HG02678 (cell line): ENCODE results near the gene KRT85.

Experiments
- ATAC-seq: cut with Tn5 transposase; IDR thresholded peaks from one replicate; pipeline ENCODE4 v1.9.1; 2021; ENCODE audit warnings: mild to moderate bottlenecking, moderate library complexity; ENCODE audit not compliant: unreplicated experiment

The KRT85 gene

DNA sequence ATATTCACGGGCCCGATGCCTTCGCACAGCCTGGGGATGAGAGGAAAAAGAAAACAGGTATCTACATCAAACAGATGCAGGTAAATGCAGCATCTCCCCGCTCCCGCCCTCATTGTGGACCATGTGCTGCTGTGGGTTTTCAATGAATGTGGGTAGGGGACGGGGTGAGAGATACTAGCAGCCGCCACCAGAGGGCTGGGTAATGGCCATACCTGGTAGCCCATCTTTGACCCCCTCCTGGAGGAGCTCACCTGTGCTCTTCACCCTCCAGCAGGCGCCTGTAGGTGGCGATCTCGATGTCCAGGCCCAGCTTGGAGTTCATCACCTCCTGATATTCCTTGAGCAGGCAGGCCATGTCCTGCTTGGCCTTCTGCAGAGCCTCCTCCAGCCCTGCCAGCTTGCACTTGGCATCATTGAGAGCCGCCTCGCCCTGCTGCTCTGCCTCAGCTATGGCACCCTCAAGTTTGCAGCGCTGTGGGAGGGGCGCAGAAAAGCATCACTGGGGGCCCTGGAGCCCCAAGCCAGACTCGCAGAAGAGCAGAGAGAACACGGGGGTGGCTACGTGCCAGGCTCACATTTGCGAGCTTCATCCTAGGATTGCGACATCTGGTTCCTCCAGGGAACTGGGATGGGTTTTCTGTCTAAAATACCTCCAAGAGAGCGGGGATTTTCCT is 28.6 kb upstream of the KRT85 start:
- ATAC-seq = no peak

DNA sequence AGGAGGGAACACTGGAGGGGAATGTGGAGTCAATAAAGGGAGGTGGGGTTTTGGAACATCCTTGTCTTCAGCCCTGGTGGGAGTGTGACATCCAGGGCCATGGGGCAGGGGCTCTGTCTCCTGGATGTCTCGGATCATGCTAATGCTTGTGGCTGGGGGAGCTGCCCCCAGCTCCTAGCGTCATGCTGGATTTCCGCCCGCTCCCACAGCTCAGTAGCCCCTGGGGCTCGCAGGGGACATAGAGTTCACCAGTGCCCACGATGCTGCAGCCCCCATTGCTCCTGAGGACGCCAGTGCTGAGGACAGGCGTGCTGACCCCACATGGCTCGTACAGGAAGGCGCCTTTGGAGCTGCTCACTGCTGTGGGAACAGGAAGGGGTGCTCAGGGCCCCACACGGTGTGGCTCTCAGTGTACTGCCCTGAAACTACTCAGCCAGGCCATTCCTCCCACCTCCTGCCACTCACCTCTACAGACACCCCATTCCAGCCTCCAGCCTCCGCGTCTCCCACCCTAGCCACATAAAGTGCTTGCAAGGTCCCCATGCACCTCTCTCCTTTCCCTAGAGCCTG is 27.6 kb upstream of the KRT85 start:
- ATAC-seq = no peak

DNA sequence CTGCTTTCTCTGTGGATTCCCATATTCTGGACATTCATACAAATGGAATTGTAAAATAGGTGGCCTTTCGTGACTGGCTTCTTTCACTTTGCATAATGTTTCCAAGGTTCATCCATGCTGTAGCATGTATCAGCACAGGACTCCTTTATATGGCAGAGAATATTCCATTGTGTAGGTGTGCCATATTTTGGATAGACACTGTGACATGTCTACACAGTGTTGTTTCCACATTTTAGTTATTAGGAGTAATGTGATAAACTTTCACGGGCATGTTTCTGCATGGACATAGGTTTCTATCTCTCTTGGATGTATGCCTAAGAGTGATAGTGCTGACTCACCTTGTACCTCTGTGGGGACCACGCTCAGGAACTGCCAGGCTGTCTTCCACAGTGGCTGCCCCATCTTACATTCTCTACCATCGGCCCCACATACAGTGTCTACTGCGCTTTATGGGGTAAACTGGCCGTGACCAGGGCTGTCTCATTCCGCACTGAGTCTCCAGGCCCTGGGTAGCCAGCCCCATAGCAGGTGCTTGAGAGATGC is 25.3 kb upstream of the KRT85 start:
- no peak for ATAC-seq

DNA sequence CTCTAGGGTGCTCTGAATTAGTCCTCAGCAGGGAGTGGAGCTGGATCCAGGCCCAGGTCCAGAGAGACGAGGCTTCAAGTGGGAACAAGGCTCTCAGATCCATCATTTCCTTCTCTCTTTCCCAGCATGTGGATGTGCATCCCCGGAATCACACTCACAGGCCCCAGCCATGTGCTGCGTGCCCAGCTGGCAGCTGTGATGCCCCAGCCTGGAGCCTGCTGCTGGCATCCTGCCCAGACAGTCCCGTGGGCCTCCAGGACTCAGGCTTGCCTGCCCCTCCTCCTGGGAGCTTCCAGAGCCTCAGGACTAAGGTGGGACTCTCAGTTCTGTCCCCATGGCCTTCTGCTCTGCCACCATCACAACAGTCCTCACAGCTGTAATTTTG is 24.3 kb upstream of the KRT85 start:
- ATAC-seq = no peak

DNA sequence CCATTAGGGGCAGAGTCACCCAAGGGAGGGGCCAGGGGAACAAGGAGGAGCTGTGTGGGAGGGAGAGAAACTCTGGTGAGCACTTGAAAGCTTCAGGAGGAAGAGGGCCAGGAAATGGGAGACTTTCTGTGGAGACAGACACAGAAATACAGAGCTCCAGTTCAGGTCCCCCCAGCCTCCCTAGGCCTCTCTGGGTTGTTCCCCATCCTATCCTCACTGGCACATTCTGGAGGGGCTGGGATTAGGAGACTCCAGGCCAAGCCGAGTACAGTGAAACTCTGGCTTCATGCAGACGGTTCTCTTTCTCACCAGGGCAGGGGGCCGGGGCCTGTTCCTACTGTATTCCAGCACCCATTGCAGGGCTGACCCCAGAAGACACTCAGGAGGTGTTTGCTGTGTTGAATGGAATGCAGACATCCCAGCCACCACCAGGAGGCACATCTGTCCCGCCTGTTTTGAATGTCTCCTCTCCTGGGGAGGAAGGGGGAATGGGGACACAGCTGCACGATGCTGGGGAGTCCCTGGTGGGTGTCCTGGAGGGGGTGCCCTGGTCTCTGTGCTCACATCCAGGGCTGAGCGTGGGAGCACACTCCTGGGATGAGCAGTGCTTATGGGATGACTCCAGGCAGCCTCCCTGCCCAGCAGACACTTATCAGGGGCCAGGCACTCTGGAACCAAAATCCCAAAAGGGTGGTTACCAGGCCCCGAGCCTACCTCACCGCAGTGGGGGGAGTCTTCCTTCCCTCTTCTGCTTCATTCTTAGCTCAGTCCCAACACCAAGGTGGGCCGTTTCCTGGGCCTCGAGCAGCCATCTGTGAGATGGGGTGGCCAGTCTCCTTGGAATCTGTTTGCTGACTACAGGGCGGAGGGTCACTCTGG is 23.7 kb upstream of the KRT85 start:
- no peak for ATAC-seq

DNA sequence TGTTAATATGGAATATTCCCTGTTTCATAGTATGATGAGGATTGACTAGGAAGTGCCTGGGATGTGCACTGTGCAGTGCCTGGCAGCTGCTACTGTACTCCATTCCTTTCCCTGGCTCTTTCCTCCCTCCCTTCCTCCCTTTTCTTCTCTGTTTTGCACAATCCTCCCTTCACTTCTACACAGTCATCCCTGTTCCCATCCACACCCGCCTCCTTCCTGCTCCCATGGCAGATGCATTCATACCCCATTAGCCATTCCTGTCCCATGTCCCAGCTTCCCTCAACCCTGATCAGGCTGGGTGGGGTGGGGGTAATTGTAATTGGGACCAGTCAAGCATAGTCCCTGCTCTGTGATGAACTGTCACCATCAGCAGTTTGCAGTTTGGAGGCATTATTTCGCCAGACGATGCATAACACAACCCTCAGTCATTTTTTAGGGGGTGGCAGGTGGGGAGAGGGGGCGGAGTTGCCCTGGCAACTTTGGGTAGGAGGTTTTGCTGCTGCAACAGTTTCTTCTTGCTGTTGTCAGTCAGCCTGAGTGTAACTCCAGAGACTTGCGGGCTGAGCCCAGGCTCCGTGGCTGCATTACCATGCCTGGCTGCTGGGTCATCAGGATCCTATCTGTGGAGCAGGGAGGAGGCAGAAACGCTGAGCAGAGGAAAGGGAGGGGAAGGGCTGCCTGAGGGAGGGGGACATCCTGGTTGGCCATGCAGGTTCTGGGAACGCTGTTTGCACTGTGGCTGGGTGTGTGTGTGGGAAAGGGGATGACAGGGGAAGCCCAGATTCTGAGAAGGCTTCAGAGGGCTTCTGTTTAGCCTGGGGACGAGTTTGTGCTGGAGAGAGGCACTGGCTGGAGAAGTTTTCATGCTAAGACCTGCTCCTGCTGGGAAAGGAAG is 22.3 kb upstream of the KRT85 start:
- ATAC-seq = no peak

DNA sequence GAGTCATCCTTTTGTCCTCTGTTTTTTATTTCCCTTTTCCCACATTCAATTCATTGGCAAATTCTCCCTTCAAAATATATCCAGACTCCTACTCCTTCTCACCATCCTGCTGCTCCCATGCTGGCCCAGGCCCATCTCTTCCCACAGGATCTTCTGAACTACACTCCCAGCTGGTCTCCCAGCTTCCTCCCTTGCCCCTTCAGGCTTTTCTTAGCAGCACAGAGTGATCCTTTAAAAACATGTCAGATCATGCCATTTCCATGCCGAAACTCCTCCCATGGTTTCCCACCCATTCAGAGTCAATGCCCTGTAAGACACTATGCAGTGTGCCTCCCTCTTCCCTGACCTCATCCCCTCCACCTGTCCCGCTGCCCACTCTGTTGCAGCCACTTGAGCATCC is 20.6 kb upstream of the KRT85 start:
- no peak for ATAC-seq

DNA sequence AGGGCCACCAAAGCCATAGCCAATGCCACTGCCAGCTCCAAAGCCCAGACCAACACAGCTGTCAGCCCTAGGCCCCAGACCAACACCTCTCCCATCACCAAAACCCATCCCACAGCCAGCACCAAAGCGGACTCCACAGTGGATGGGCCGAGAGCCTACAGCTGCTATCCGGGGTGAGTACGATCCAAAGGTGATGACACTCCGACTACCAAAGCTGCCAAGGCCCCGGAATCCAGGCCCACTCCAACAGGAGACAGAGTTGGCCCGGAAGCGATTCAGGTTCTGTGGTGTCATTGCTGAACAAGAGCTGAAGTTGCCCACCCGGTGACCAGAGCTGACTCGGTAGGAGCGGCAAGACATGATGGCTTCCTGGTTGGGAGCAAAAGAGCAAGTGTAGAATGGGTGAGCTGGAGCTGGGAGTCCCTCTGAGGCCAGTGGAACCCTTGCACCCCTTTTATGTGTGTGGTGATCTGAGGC is 18.0 kb upstream of the KRT85 start, which contains the start of gene KRT84:
KRT84 (minus strand) TSS at position 427 of the 477 bp plus-strand sequence; CDS start at position 360, 67 bp downstream.
- no peak for ATAC-seq

DNA sequence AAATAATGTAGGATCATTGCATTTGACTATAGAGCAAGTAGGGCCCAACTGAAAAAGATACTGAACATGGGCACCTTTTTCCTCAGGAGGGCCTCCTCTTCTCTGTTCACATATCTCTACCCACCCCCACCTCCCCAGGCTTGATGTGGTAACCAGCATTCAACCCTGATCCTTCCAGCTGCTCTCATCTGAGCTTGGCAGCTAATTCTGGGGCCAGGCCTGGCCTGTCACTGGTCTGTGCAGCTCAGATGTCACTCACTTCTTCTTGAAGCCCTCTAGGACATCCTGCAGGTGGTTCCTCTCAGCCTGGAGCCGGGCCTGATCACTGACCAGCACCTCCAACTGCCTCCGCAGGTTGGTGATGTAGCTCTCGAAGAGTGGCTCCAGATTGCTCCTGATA is 16.1 kb upstream of the KRT85 start:
- ATAC-seq = no peak

DNA sequence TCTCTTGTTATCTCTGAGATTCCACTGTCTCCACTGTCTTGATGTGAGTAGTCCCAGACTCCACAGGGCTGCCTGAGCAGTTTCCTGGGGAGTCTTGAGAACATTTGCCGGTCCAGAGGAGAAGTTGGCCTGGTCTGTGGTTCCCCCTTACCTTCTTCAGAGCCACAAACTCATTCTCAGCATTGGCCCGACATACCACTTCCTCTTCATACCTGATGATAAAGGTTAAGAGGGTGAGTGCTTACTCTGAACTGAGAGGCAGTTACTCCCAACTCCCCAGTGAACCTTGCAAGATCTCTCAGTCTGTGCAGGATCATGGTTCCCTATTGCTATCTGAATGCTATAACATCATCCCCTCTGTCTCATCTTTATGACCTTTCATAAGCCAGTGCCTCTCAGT is 15.6 kb upstream of the KRT85 start:
- no peak for ATAC-seq

DNA sequence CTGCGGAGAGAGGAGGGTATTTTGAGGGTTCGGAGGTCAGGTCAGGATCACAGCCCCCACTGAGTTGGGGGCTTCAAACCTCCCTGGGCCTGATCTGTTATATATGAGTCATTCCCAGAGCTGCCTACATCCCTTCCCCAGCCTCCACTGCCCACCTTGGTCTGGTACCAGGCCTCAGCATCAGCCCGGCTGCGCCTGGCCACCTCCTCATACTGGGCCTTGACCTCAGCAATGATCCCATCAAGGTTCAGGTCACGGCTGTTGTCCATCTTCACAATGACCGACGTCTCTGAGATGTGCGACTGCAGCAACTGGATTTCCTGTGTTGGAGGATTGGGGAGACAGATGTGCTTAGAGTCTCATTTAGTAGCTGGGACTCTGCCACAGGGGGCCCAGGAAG is 13.9 kb upstream of the KRT85 start:
- no peak for ATAC-seq

DNA sequence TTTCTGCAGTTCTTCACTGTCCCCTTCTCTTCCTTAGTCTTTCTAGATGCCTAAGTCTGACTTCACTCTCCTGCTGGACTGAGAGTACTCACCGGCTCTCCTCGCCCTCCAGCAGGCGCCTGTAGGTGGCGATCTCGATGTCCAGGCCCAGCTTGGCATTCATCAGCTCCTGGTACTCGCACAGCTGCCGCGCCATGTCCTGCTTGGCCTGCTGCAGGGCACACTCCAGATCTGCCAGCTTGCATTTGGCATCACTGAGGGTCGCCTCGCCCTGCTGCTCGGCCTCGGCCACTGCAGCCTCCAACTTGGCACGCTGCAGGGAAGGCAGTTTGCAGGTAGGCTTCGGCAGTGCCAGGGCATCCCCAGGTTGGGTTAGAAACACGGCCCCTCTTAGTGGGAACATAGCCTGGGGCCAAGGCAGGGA is 13.0 kb upstream of the KRT85 start:
- no peak for ATAC-seq

DNA sequence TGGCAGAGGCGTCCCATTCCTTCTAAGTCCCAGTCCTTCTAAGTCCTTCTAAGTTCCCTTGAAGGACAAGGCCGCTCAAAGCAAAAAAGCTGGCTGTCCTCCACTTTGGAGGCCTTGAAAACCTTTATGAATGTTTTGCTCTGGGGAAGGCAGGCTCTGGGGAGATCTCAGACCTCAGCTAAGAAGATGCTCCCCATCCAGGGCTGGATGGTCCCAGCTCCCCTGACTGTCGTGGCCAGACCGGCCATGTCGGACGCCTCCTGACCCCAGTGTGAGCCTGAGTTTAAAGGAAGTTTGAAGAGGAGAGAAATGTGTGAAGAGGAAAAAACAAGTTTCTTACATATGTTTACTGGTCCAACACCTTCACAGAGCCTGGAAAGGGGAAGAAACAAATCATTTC is 12.3 kb upstream of the KRT85 start:
- ATAC-seq = no peak

DNA sequence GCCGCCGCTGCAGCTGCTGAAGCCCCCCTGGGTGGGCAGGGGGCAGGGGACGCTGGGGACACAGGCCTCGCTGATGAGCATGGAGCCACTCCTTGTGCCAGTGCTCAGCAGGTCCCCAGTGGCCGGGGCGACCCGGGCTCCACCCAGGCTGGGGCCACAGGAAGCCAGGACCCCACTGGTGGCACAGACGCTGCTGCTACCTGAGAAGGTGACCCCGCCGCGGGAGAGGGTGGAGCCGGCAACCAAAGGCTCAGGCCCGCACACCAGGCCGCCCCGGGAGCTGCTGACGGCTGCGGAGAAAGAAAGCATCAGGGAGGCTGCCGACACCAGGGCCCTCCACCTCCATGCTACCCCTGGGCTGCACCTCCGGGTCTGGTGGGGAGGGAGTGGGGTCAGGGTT is 10.8 kb upstream of the KRT85 start:
- no peak for ATAC-seq

DNA sequence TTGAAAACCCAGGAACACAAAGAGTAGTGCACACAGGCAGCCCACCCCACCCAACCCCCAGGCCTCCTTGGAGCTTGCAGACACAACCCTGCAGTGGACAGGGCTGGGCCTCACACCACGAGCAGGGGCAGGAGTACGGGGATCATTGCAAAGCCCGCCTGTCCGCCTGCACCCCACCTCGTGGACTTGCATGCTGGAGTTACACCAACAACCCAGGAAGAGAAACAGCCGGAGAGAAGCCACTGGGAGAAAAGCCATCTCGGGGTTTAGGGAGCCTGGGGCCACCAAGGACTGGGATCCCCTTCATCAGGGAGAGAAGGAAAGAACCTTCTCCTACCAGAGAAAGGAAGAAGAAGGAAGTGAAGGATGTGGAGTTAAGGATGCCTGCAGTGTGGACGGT is 10.0 kb upstream of the KRT85 start:
- no peak for ATAC-seq

DNA sequence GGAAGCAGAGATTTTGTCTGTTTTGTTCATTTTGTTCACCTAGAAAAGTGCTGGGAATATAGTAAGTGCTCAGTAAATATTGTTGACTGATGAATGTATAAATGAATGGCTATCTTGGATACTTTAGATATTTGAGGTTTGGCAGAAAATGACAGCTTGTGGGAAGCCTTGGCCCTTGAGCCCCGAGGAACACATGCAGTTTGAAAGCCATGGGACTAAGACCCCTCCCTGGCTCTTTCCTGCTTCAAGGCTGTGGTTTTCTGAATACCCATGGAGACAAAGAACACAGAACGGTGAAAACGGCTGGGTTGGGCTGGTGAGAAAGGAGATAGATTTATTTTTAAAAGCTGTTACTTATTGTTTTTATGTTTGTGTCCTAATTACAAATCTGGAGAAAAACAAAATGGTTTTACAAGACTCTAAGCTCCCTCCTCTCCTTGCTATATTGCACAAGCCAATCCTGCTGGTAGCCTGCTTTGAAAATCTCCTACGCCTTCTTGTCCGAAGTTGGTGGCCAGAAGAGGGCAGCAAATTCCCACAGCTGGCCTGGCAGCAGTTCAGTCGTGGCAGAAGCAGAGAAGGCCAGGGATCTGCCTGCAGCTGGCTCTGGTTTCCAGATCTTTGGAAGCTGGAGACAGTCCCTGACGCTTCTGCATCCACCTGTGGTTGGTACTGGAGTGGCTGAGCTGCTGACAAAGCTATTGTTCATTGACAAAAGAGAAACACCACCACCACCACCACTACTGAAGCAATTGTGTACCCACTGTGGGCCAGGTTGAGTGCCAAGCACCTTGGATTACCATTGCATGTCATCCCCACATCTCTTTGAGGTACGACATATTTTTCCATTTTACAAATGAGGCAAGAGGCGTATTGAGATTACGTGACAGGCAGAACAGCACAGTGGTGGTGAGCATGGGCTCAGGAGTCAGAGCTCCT is 5.2 kb upstream of the KRT85 start:
- no peak for ATAC-seq

DNA sequence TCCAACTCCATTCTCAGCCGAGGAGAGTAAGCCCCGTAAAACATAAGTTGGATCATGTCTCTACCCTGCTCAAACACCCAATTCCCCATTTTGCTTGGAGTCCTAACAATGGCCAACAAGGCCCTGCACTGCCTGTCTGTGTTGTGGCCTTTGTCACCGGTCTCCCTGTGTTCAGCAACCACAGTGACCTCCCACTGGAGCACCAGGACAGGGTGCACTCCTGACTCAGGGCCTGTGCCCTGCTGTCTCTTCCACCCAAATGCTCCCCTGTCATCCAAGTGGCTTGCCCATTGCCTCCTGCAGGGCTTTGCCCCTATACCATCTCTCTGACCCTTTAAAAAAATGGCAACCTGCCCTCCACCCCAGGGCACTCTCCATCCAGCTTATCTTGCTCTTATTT is 4.4 kb upstream of the KRT85 start:
- no peak for ATAC-seq

DNA sequence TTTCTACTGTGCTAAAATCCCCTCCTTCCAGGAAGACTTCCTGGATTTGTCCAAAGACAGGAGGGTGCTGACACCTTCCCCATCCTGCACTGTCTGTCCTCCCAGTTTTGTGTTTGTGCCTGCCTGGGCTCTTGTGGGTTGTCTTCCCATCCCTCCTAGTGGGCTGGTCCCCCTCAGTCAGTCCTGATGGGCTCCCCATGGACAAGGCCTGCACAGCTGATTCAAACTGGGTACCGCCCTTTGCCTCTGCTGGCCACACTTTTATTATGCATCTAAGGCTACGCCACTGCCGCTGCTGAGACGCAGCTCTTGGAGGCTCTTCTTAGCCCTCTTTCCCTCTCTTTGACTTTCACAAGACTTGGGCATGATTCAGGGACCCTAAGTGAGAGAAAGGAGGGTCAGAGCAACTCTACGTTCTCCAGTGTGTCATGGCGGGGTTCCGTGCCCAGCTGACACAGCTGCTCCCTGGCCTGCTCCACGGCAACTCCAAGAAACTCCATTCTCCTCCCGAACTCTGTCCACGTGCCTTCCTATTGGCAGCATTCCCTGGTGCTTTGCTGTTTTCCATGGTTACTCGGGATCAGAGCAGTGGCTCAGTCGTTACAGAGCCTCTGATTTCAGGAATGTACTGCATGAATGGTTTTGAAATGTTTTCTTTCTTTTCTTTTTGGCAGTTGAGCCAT is 3.8 kb upstream of the KRT85 start:
- no peak for ATAC-seq

DNA sequence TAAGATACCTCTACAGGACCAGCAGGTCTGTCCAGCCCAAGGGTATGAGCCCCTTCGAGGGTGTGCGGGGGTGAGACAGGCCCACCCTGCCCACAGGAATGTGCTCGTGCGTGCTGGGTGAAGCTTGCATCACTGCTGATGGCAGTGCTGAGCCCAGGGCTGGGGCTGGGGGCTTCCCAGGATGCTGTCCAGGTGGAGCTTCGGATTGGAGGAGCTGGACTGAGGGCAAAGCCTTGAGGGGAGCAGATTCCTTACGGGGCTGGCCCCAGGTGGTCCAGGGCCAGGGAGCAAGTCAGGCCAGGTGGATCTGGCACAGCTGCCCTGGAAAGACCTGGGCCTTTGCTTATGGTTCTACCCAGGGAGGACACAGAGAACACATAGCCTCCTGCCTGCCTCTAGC is 2.5 kb upstream of the KRT85 start:
- no peak for ATAC-seq
